Naive thymus-derived CD4-positive, alpha-beta T cell (primary cell): ENCODE results near the gene SLC35G3. TPM values are rescaled to one million over a fixed set of nuclear protein-coding genes. Genes with fewer than 3 reads are reported as not detected.
A peak's percentile ranks its signal among the peaks of the same experiment; 100 is the strongest.
"Not testable (repeated sequence)": the region's sequence is repeated elsewhere in the genome, so short reads cannot be mapped to it uniquely, and the experiment has no call there.

Experiments
- ATAC-seq: fragments of 150-1000 bp; cut with Tn5 transposase; 2 replicates; pipeline ENCODE4 v1.10.0; 2021; ENCODE audit warnings: mild to moderate bottlenecking, moderate library complexity
- CTCF ChIA-PET: fragments of 350-600 bp; sonication (Branson Sonifier 250); formaldehyde crosslinking; loops from one replicate; lab custom pipeline; 2021; ENCODE audit warnings: antibody characterized with exemption; lab: Charles Lee
- POLR2A ChIA-PET: fragments of 350-600 bp; sonication (Branson Sonifier 250); formaldehyde crosslinking; loops from one replicate; lab custom pipeline; 2021; ENCODE audit warnings: antibody characterized with exemption, inconsistent platforms; lab: Charles Lee
- DNase-seq, 9 donors: peaks; one replicate each; pipeline versions ENCODE4 v3.0.0 to v3.0.0-alpha.2; 2020 to 2022; ENCODE audit warnings: mixed read lengths in 1 of 9
- H3K27ac ChIP-seq: one replicate; pipeline ENCODE4 v1.7.0; 2013; ENCODE audit warnings: mild to moderate bottlenecking, low read depth, low read length, moderate library complexity
- H3K27me3 ChIP-seq, 2 donors: one replicate each; pipeline ENCODE4 v1.7.0; 2013; ENCODE audit warnings: low read length in 2 of 2, mild to moderate bottlenecking in 2 of 2, moderate library complexity in 2 of 2; ENCODE audit not compliant: control insufficient read depth in 2 of 2, insufficient read depth in 2 of 2
- H3K36me3 ChIP-seq, 3 experiments: 1 replicate in 2 of 3; 2 replicates in 1 of 3; pipeline ENCODE4 v1.7.0; 2013; ENCODE audit warnings: low read length in 3 of 3, mild to moderate bottlenecking in 3 of 3, moderate library complexity in 1 of 3; ENCODE audit not compliant: insufficient read depth in 3 of 3, control insufficient read depth in 2 of 3
- H3K4me1 ChIP-seq, 2 donors: one replicate each; pipeline ENCODE4 v1.7.0; 2013; ENCODE audit warnings: low read length in 2 of 2, mild to moderate bottlenecking in 2 of 2, moderate library complexity in 1 of 2; ENCODE audit not compliant: control insufficient read depth in 2 of 2, insufficient read depth in 2 of 2
- H3K4me3 ChIP-seq: 2 replicates; pipeline ENCODE4 v1.7.0; 2013; ENCODE audit warnings: mild to moderate bottlenecking, low read length
- H3K9me3 ChIP-seq, 3 experiments: 1 replicate in 2 of 3; 2 replicates in 1 of 3; pipeline ENCODE4 v1.7.0; 2013; ENCODE audit warnings: low read length in 3 of 3; ENCODE audit not compliant: control insufficient read depth in 2 of 3
- H3K27ac Mint-ChIP-seq, 9 donors: one replicate each; pipeline ENCODE4 v1.8.0; 2020 to 2022; ENCODE audit warnings: mixed read lengths in 9 of 9, mild to moderate bottlenecking in 8 of 9, moderate library complexity in 5 of 9, inconsistent platforms in 2 of 9
- H3K27me3 Mint-ChIP-seq, 5 donors: one replicate each; pipeline ENCODE4 v1.8.0; 2021 to 2022; ENCODE audit warnings: mixed read lengths in 5 of 5, mild to moderate bottlenecking in 1 of 5
- H3K36me3 Mint-ChIP-seq, 5 donors: one replicate each; pipeline ENCODE4 v1.8.0; 2020 to 2022; ENCODE audit warnings: mixed read lengths in 5 of 5, mild to moderate bottlenecking in 3 of 5, inconsistent platforms in 1 of 5
- H3K4me1 Mint-ChIP-seq, 7 donors: one replicate each; pipeline ENCODE4 v1.8.0; 2020 to 2022; ENCODE audit warnings: mixed read lengths in 7 of 7, mild to moderate bottlenecking in 3 of 7, inconsistent platforms in 1 of 7
- H3K4me3 Mint-ChIP-seq, 10 donors: one replicate each; pipeline ENCODE4 v1.8.0; 2020 to 2022; ENCODE audit warnings: mild to moderate bottlenecking in 10 of 10, mixed read lengths in 10 of 10, moderate library complexity in 6 of 10, inconsistent platforms in 2 of 10
- H3K9me3 Mint-ChIP-seq, 11 donors: one replicate each; pipeline ENCODE4 v1.8.0; 2020 to 2022; ENCODE audit warnings: mixed read lengths in 11 of 11, mild to moderate bottlenecking in 4 of 11, inconsistent platforms in 1 of 11, moderate library complexity in 1 of 11
- intact Hi-C, 2 donors: fragments of 100-400 bp; cut with micrococcal nuclease; formaldehyde crosslinking; loops; one replicate each; pipeline ENCODE4 v1.15.1; 2023
- polyA plus RNA-seq, 2 donors: library from polyadenylated mRNA; unstranded; fragments of 300-500 nt; fragmentation: Illumina TruSeq; gene quantifications; one replicate each; pipeline ENCODE4 v1.2.3, GENCODE V29; 2021
- total RNA-seq, 6 experiments: library from RNA in 5 of 6; stranded (reverse) in 5 of 6; gene quantifications; 1 replicate in 5 of 6; 2 replicates in 1 of 6; pipeline ENCODE4 v1.2.3 and lab custom pipeline; 2021 to 2026

Gene SLC35G3
- total and polyA plus RNA-seq, 7 experiments from 2014 or later = not detected

- H3K36me3 Mint-ChIP-seq = peaks cover 0 to 15% (median 0%) of the 10 kb centered on the region in 5 donors
- CTCF ChIA-PET = interaction anchor here (0.6 to 1.5 kb wide), 4 partner anchors 25 to 61 kb away, joined by 3 to 8 read pairs (median 4); no protein-coding TSS in a partner anchor
- Histone ChIP-seq H3K9me3 (no peaks in the 10 kb centered on the region), H3K27ac (peak overlapping the region; percentile 52), H3K27me3 (no peaks in the 10 kb centered on the region), H3K4me1 (peaks cover 14 to 50% of the 10 kb centered on the region in 2 donors), H3K36me3 (no peaks in the 10 kb centered on the region), H3K4me3 (no peak overlapping the region)
- ATAC-seq (peak; percentile 37), DNase-seq (peak in 6 of 9 donors; percentile 35 to 70 (median 46))
- peaks cover 0 to 5% (median 0%) of the 10 kb centered on the region in 11 donors for H3K9me3 Mint-ChIP-seq
- intact Hi-C loops = loop anchor here in 1 of 2 donors (1.0 kb wide), 2 partner anchors 12 to 26 kb away; no protein-coding TSS in a partner anchor
- POLR2A ChIA-PET = interaction anchor here (0.5 to 5.1 kb wide), 14 partner anchors 9 to 348 kb away, joined by 3 to 57 read pairs (median 4); partner anchors contain the start of gene SLFN5
- H3K4me3 Mint-ChIP-seq = peak overlapping the region; percentile 49 to 84 (median 72)
- peaks cover 44 to 94% (median 77%) of the 10 kb centered on the region in 7 donors for H3K4me1 Mint-ChIP-seq
- H3K27me3 Mint-ChIP-seq = peaks cover 0 to 4% (median 0%) of the 10 kb centered on the region in 5 donors
- peak overlapping the region; percentile 77 to 94 (median 90) for H3K27ac Mint-ChIP-seq
These were observed 6.1 kb downstream of the SLC35G3 start for GRCh38 chr17:35188111-35188510.

GRCh38 chr17:35187481-35187880 is 6.7 kb downstream of the SLC35G3 start:
- peak overlapping the region in 7 of 10 donors; percentile 49 to 84 (median 68) for H3K4me3 Mint-ChIP-seq
- intact Hi-C loops = no loop called here
- H3K27me3 ChIP-seq = no peaks in the 10 kb centered on the region
- H3K9me3 Mint-ChIP-seq = peaks cover 0 to 5% (median 0%) of the 10 kb centered on the region in 11 donors
- CTCF ChIA-PET = interaction anchor here (1.0 to 1.5 kb wide), 3 partner anchors 26 to 54 kb away, joined by 3 to 8 read pairs (median 3); no protein-coding TSS in a partner anchor
- peaks cover 0 to 12% (median 0%) of the 10 kb centered on the region in 5 donors for H3K36me3 Mint-ChIP-seq
- peaks cover 39 to 92% (median 73%) of the 10 kb centered on the region in 7 donors for H3K4me1 Mint-ChIP-seq
- DNase-seq (no peak), ATAC-seq (no peak)
- H3K4me1 ChIP-seq = peaks cover 14 to 44% of the 10 kb centered on the region in 2 donors
- peak overlapping the region; percentile 5 to 94 (median 90) for H3K27ac Mint-ChIP-seq
- no peaks in the 10 kb centered on the region for H3K36me3 ChIP-seq
- H3K9me3 ChIP-seq = no peaks in the 10 kb centered on the region
- peaks cover 0 to 3% (median 0%) of the 10 kb centered on the region in 5 donors for H3K27me3 Mint-ChIP-seq
- H3K4me3 ChIP-seq = no peak overlapping the region
- POLR2A ChIA-PET = interaction anchor here (0.5 to 5.1 kb wide), 9 partner anchors 9 to 349 kb away, joined by 3 to 57 read pairs (median 5); partner anchors contain the start of gene SLFN5
- H3K27ac ChIP-seq = no peak overlapping the region

GRCh38 chr17:35185849-35186248 is 8.3 kb downstream of the SLC35G3 start:
- Histone ChIP-seq H3K4me1 (peaks cover 14 to 44% of the 10 kb centered on the region in 2 donors), H3K9me3 (no peaks in the 10 kb centered on the region), H3K36me3 (no peaks in the 10 kb centered on the region), H3K4me3 (no peak overlapping the region), H3K27me3 (no peaks in the 10 kb centered on the region), H3K27ac (no peak overlapping the region)
- Mint-ChIP-seq H3K36me3 (peaks cover 0 to 7% (median 0%) of the 10 kb centered on the region in 5 donors), H3K9me3 (peaks cover 0 to 5% (median 0%) of the 10 kb centered on the region in 11 donors), H3K27me3 (no peaks in the 10 kb centered on the region), H3K27ac (peak overlapping the region in 6 of 9 donors; percentile 14 to 92 (median 55)), H3K4me1 (peaks cover 36 to 84% (median 71%) of the 10 kb centered on the region in 7 donors), H3K4me3 (peak overlapping the region in 1 of 10 donors; percentile 23)
- intact Hi-C loops = no loop called here
- peak; percentile 65 for ATAC-seq
- POLR2A ChIA-PET = interaction anchor here (0.6 to 1.6 kb wide), 6 partner anchors 20 to 58 kb away, joined by 3 to 7 read pairs (median 3); partner anchors contain the start of gene SLFN5
- no peak for DNase-seq
- CTCF ChIA-PET = no interaction called here

- peaks cover 14 to 41% of the 10 kb centered on the region in 2 donors for H3K4me1 ChIP-seq
- H3K36me3 ChIP-seq = no peaks in the 10 kb centered on the region
- Mint-ChIP-seq H3K27ac (peak overlapping the region in 5 of 9 donors; percentile 6 to 79 (median 47)), H3K36me3 (peaks cover 0 to 6% (median 0%) of the 10 kb centered on the region in 5 donors), H3K4me3 (no peak overlapping the region), H3K9me3 (peaks cover 0 to 2% (median 0%) of the 10 kb centered on the region in 11 donors), H3K27me3 (no peaks in the 10 kb centered on the region), H3K4me1 (peaks cover 44 to 84% (median 74%) of the 10 kb centered on the region in 7 donors)
- ATAC-seq (no peak), DNase-seq (no peak)
- intact Hi-C loops = no loop called here
- POLR2A ChIA-PET = interaction anchor here (0.5 to 3.2 kb wide), 8 partner anchors 9 to 350 kb away, joined by 3 to 21 read pairs (median 4); partner anchors contain the start of gene SLFN5
- H3K4me3 ChIP-seq = no peak overlapping the region
- H3K9me3 ChIP-seq = no peaks in the 10 kb centered on the region
- CTCF ChIA-PET = interaction anchor here (1.3 kb wide), 1 partner anchor 56 kb away, joined by 3 read pairs; no protein-coding TSS in a partner anchor
- H3K27ac ChIP-seq = no peak overlapping the region
- H3K27me3 ChIP-seq = no peaks in the 10 kb centered on the region
These were observed 9.9 kb downstream of the SLC35G3 start for GRCh38 chr17:35184274-35184673.

- intact Hi-C loops = no loop called here
- H3K27me3 ChIP-seq = no peaks in the 10 kb centered on the region
- ChIA-PET POLR2A (interaction anchor here (0.9 to 3.2 kb wide), 6 partner anchors 9 to 61 kb away, joined by 3 to 21 read pairs (median 5); partner anchors contain the start of gene SLFN5), CTCF (interaction anchor here (0.6 to 1.3 kb wide), 3 partner anchors 57 to 352 kb away, joined by 3 to 4 read pairs (median 3); no protein-coding TSS in a partner anchor)
- H3K27ac ChIP-seq = no peak overlapping the region
- peaks cover 0 to 11% (median 0%) of the 10 kb centered on the region in 5 donors for H3K36me3 Mint-ChIP-seq
- H3K4me1 Mint-ChIP-seq = peaks cover 40 to 83% (median 71%) of the 10 kb centered on the region in 7 donors
- no peaks in the 10 kb centered on the region for H3K36me3 ChIP-seq
- DNase-seq = no peak
- H3K9me3 Mint-ChIP-seq = peaks cover 0 to 5% (median 0%) of the 10 kb centered on the region in 11 donors
- no peak overlapping the region for H3K4me3 Mint-ChIP-seq
- no peak overlapping the region for H3K4me3 ChIP-seq
- peak overlapping the region in 3 of 9 donors; percentile 18 to 78 (median 54) for H3K27ac Mint-ChIP-seq
- no peak for ATAC-seq
- no peaks in the 10 kb centered on the region for H3K9me3 ChIP-seq
- no peaks in the 10 kb centered on the region for H3K27me3 Mint-ChIP-seq
- H3K4me1 ChIP-seq = peaks cover 13 to 32% of the 10 kb centered on the region in 2 donors
These were observed 10.9 kb downstream of the SLC35G3 start for GRCh38 chr17:35183332-35183731.

- peaks cover 47 to 87% (median 75%) of the 10 kb centered on the region in 7 donors for H3K4me1 Mint-ChIP-seq
- H3K9me3 ChIP-seq, CTCF ChIA-PET, H3K27me3 Mint-ChIP-seq, H3K36me3 ChIP-seq, intact Hi-C loops, H3K27me3 ChIP-seq, H3K4me3 ChIP-seq, H3K9me3 Mint-ChIP-seq, H3K27ac ChIP-seq, DNase-seq, ATAC-seq: not testable (repeated sequence)
- POLR2A ChIA-PET = interaction anchor here (0.9 to 1.9 kb wide), 5 partner anchors 8 to 62 kb away, joined by 3 to 6 read pairs (median 3); no protein-coding TSS in a partner anchor
- H3K4me3 Mint-ChIP-seq = peak overlapping the region in 1 of 10 donors; percentile 32
- peak overlapping the region in 3 of 9 donors; percentile 51 to 90 (median 57) for H3K27ac Mint-ChIP-seq
- H3K4me1 ChIP-seq = peaks cover 20 to 36% of the 10 kb centered on the region in 2 donors
- H3K36me3 Mint-ChIP-seq = peaks cover 0 to 10% (median 0%) of the 10 kb centered on the region in 5 donors
These were observed 14.8 kb downstream of the SLC35G3 start for GRCh38 chr17:35179379-35179778.
